Fibroblast of villous mesenchyme (primary cell): ENCODE measurements around the gene EVPLL. TPM values are rescaled to one million over a fixed set of nuclear protein-coding genes. Genes with fewer than 3 reads are reported as not detected.
"Not testable (repeated sequence)": the region's sequence is repeated elsewhere in the genome, so short reads cannot be mapped to it uniquely, and the experiment has no call there.

Experiments
- DNase-seq: peaks from one replicate; pipeline ENCODE4 v3.0.0-alpha.2; 2010; ENCODE audit warnings: low read depth
- H3K4me3 ChIP-seq: 2 replicates; pipeline ENCODE4 v1.5.1; 2011; ENCODE audit warnings: low read depth, mild to moderate bottlenecking, low read length
- small RNA-seq: library from RNA; depleted of rRNA; stranded (forward); fragments of <200 nt; gene quantifications from one replicate; pipeline ENCODE3, GENCODE V24; 2012
- total RNA-seq: library from RNA; depleted of rRNA; stranded (reverse); fragments of >200 nt; gene quantifications from 2 replicates; pipeline ENCODE4 v1.2.3, GENCODE V29; 2012

Gene EVPLL
- total RNA-seq, 1 donor = not detected

- H3K4me3 ChIP-seq, DNase-seq: not testable (repeated sequence)
Observed at GRCh38 chr17:18403166-18403565, 25.6 kb downstream of the EVPLL start.

GRCh38 chr17:18403604-18404003 is 26.0 kb downstream of the EVPLL start:
- DNase-seq, H3K4me3 ChIP-seq: not testable (repeated sequence)

DNA sequence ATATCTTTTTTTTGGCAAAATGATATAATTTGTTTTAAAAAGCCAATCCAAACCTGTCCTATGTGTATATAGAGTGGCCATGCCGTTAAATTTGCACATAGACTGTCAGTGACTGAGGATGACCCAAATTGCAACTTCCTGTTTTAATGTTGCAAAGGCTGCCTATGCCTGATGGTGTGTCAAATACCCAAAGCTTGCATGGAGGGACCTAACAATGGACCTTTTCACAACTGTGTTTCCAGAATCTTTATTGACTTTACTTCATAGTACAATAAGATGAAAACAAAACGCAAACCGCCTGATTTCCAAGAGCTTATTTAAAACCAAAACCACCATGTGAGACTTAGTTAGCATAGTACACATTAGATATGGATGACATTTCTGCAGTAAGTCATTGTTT is 31.3 kb downstream of the EVPLL start:
- DNase-seq, H3K4me3 ChIP-seq: not testable (repeated sequence)

DNA sequence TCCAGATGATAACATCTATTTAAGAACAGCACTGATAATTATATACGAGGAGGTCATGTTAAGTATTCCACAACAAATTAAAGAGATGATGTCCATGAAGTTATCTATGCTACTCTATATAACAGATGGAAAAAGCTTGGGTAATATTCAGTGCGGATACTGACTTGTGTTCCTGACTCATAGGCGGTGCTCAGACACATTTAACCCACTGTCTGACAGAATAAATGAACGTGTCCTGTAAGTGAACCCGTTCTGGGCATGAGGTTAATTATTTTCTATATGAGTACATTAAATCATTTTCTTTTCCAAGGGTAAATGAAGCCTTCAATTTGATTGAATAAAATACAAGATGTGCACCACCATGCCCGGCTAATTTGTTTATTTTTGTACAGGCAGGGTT is 31.7 kb downstream of the EVPLL start:
- H3K4me3 ChIP-seq = not testable (repeated sequence)
- peak; percentile 8 for DNase-seq

DNA sequence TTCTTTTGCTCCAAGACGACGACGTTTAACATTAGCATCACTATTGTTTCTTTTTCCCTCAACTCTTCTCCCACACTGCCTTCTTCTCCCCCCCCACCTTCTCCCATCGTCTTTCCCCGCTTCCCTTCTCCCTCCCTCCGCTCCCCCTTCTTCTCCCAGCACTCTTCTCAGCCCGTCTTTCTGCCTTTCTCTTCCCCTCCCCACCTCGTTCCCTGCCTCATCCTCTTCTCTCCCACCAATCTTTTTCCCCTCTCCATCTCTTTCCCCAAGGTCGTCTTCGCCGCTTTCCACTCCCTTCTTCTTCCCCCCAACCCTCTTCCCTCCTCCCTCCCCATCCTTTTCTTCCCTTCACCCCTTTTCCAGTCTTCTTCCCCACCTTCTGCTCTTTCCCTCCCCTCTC is 33.2 kb downstream of the EVPLL start:
- peak overlapping the region; percentile 66 for H3K4me3 ChIP-seq
- peak; percentile 13 for DNase-seq

GRCh38 chr17:18411377-18411864 is 33.8 kb downstream of the EVPLL start:
- peak; percentile 63 for DNase-seq

DNA sequence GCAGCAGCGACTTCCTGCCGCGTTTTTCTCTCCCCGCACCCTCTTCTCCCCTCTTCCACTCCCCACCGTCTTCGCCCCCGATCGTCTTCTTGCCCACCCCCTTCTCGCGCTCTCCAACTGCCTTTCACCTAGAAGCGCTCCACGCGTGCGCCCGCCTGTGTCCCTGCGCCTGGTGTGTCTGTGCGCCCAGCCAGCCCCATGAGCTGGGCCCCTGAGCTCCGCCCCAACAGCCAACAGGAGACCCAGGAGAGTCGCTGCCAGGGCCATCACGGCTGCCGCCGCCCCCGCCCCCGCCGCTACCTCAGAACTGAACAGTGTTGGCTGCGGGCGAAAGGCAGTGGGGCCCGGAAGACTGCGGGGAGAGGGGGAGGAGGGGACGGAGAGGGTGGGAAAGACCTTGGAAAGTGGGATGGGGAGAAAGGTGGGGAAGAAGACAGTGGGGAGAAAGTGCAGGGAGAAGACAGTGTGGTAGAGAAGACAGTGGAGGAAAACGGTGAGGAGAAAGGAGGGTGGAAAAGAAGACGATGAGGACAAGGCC is 34.5 kb downstream of the EVPLL start:
- H3K4me3 ChIP-seq, DNase-seq: not testable (repeated sequence)

More at GRCh38 chr17:18411377-18411864, 33.8 kb downstream of the EVPLL start:
- peak overlapping the region; percentile 66 for H3K4me3 ChIP-seq

DNA sequence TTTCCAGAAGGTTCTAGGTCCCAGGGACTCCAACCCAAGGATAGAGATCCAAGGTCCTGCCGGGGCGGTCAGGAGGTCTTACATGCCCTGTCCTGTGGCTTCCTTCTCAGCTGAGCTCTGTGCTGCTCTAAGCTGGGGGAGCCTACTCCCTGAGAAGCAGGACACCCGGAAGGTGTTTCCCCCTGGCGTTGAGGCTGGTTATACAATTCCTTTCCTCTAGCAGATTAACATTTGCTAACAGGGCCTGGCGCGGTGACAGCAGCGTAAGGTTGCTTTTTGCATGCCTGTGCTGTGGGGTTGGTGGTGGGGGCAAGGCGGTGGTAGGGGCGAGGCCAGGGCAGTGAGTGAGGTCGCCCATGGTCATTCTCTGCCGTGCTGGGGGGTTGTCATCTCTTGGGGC is 43.9 kb downstream of the EVPLL start:
- DNase-seq = not testable (repeated sequence)

DNA sequence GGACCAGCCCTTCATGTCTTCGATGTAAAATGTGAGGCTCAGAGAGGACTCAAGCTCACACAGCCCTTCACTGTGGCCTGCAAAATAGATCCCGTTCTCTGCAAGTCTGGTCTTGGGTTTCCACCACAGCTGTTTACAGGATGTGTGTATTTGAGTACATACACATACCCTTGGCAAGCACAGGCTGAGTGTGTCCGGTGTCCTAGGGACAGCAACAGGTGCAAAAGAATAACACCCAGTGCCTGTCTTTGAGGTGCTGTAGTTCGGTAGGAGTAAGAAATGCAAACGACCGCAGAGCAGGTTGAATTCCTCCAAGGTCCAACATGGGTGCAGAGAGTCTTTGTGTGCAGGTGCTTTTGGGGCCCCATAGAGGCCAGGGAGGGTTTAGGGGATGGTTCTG is 44.9 kb downstream of the EVPLL start:
- DNase-seq, H3K4me3 ChIP-seq: not testable (repeated sequence)

More for the DNA sequence above, 43.9 kb downstream of the EVPLL start:
- not testable (repeated sequence) for H3K4me3 ChIP-seq

- not testable (repeated sequence) for DNase-seq
Observed at GRCh38 chr17:18423015-18423414, 45.4 kb downstream of the EVPLL start.

GRCh38 chr17:18425593-18425992 is 48.0 kb downstream of the EVPLL start:
- not testable (repeated sequence) for H3K4me3 ChIP-seq, DNase-seq

More at GRCh38 chr17:18423015-18423414, 45.4 kb downstream of the EVPLL start:
- not testable (repeated sequence) for H3K4me3 ChIP-seq

- H3K4me3 ChIP-seq, DNase-seq: not testable (repeated sequence)
Observed at GRCh38 chr17:18426639-18427038, 49.1 kb downstream of the EVPLL start.

DNA sequence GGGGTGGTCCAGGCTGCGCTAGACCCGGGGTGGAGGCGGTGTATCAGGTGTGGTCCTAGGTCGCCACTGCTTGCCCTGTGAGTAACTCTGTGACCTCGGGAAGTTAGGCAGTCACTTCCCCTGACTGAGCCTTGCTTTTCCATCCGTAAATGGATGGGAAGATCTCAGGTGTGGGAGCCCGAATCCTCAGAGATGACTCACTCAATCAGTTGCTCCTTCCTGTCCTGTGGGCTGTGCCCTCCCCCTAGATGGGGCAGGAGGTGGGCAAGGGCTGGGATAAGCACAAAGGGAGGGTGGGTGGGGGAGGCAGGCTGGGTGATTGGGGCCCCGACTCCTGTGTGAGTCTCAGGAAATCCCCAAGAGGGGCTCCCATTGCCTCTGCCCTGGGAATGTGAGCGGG is 54.6 kb downstream of the EVPLL start:
- not testable (repeated sequence) for DNase-seq, H3K4me3 ChIP-seq

Small RNAs within 50 kb of the gene (small RNA-seq; reads per million reads assigned to genes)
- gene AL353997.5 (not detected), gene YWHAEP2 (not detected)

Other genes with a start within 250 kb of the EVPLL start
- 113 and 144 TPM in 2 replicates for gene ALKBH5, start 193.9 kb upstream of the EVPLL start, total RNA-seq
- gene LLGL1, start 152.1 kb upstream of the EVPLL start, total RNA-seq = 44.0 and 49.3 TPM in 2 replicates
- gene FLII, start 119.0 kb upstream of the EVPLL start, total RNA-seq = 205 and 244 TPM in 2 replicates
- gene MIEF2, start 117.1 kb upstream of the EVPLL start, total RNA-seq = 16.4 and 18.4 TPM in 2 replicates
- gene TOP3A, start 62.8 kb upstream of the EVPLL start, total RNA-seq = 29.0 and 45.8 TPM in 2 replicates
- gene SMCR8, start 62.5 kb upstream of the EVPLL start, total RNA-seq = 17.1 and 21.6 TPM in 2 replicates
- gene SHMT1, start 14.2 kb upstream of the EVPLL start, total RNA-seq = 13.2 and 14.2 TPM in 2 replicates
- not detected in 2 replicates for gene LGALS9C, start 99.0 kb downstream of the EVPLL start, total RNA-seq